WERI-Rb-1 (cell line): ENCODE data around the gene KIFC3.
"Not testable (repeated sequence)": the region's sequence is repeated elsewhere in the genome, so short reads cannot be mapped to it uniquely, and the experiment has no call there.

ENCODE experiments used
- DNase-seq: peaks from one replicate; pipeline ENCODE4 v3.0.0-alpha.2; 2020
- H3K27ac ChIP-seq: fragments of 250-450 bp; sonication (Bioruptor Pico); 2 replicates; pipeline ENCODE4 v1.5.1; 2020; ENCODE audit warnings: mild to moderate bottlenecking, moderate library complexity
- H3K27me3 ChIP-seq: fragments of 250-450 bp; sonication (Bioruptor Pico); 2 replicates; pipeline ENCODE4 v1.5.1; 2021; ENCODE audit warnings: mild to moderate bottlenecking, low read depth, moderate library complexity; ENCODE audit not compliant: insufficient read depth, severe bottlenecking
- H3K36me3 ChIP-seq: fragments of 250-450 bp; sonication (Bioruptor Pico); 2 replicates; pipeline ENCODE4 v1.5.1; 2020; ENCODE audit warnings: mild to moderate bottlenecking, moderate library complexity
- H3K4me3 ChIP-seq: 2 replicates; pipeline ENCODE4 v1.5.1; 2011; ENCODE audit warnings: low read depth, mild to moderate bottlenecking, control low read depth, low read length
- H3K9me3 ChIP-seq: fragments of 250-450 bp; sonication (Bioruptor Pico); 2 replicates; pipeline ENCODE4 v1.5.1; 2021; ENCODE audit warnings: mild to moderate bottlenecking, moderate library complexity; ENCODE audit not compliant: severe bottlenecking
- TF ChIP-seq, protein P1 (sequence below): IDR thresholded peaks from 2 replicates; pipeline ENCODE4 v1.5.1; 2011; ENCODE audit warnings: low read depth, mild to moderate bottlenecking, control low read depth, inconsistent platforms, low read length

The KIFC3 gene

DNA sequence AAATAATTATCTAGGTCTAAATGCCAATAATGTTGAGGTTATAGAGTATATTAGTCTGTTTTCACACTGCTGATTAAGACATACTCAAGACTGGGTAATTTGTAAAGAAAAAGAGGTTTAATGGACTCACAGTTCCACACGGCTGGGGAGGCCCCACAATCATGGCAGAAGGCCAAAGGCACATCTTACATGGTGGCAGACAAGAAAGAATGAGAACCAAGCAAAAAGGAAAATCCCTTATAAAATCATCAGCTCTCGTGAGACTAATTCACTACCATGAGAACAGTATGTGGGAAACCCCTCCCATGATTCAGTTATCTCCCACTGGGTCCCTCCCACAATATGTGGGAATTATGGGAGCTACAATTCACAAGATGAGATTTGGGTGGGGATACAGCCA, 69.6 kb downstream of the KIFC3 start:
- no peak overlapping the region for H3K27ac ChIP-seq
- H3K27me3 ChIP-seq, result no peaks in the 10 kb centered on the region
- TF ChIP-seq, protein P1, sequence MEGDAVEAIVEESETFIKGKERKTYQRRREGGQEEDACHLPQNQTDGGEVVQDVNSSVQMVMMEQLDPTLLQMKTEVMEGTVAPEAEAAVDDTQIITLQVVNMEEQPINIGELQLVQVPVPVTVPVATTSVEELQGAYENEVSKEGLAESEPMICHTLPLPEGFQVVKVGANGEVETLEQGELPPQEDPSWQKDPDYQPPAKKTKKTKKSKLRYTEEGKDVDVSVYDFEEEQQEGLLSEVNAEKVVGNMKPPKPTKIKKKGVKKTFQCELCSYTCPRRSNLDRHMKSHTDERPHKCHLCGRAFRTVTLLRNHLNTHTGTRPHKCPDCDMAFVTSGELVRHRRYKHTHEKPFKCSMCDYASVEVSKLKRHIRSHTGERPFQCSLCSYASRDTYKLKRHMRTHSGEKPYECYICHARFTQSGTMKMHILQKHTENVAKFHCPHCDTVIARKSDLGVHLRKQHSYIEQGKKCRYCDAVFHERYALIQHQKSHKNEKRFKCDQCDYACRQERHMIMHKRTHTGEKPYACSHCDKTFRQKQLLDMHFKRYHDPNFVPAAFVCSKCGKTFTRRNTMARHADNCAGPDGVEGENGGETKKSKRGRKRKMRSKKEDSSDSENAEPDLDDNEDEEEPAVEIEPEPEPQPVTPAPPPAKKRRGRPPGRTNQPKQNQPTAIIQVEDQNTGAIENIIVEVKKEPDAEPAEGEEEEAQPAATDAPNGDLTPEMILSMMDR, result no peak
- no peak for DNase-seq
- no peaks in the 10 kb centered on the region for H3K9me3 ChIP-seq
- H3K4me3 ChIP-seq, result no peak overlapping the region
- peaks cover 9% of the 10 kb centered on the region for H3K36me3 ChIP-seq

DNA sequence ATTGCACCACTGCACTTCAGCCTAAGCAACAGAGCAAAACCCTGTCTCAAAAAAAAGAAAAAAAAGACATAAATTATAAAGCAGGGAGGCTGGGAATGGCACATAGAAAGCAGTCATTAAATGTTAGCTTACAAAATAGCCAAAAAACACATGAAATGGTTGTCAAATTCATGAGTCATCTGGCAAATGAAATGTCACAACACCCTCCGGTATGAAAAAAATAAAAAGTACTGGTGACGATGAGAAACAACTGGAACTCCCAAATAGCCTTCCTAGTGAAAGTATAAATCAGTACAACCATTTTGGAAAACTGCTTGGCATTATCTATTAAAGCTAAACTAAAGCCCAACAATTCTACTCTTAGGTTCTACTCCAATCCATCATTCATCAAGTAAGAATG, 70.3 kb downstream of the KIFC3 start:
- Histone ChIP-seq H3K27ac (no peak overlapping the region), H3K9me3 (no peaks in the 10 kb centered on the region), H3K4me3 (no peak overlapping the region), H3K27me3 (no peaks in the 10 kb centered on the region), H3K36me3 (peaks cover 5% of the 10 kb centered on the region)
- TF ChIP-seq, protein P1, result no peak
- no peak for DNase-seq

DNA sequence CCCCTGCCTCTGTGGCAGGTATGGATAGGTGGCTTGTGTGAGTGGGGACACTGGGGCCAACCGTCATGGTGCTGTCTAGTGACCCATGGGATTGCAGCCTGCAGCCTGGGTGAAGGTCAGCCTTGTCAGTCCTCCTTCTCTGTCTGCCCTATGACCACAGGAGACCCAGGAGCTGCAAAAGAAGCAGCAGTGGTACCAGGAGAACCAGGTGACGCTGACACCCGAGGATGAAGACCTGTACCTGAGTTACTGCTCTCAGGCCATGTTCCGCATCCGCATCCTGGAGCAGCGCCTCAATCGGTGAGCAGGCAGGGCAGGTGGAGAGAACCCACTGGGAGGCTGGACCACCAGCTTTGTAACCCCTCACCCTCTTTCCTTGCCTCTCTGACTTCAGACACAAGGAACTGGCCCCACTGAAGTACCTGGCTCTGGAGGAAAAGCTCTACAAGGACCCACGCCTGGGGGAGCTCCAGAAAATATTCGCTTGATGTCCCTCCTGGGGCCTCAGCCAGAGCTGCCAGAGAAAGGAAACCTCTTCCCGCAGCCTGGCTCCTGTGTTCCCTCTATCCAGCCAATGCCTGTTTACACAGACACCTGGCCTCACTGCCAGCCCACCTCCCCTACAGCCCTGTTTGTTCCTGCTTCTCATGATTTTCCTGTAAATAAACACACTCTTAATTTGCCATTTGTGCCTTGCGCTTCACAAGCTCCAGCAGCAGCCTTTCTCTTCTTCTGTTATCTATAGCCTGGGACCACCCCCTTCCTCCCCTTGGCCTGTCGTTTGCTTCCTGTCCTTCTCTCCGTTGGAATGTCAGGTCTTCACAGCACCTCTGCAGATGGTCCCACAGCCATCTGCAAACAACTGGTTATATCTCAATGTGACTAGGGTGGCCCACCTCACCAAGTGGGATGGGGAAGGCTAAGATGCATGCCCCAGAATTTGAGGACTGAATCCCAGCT, 71.2 kb downstream of the KIFC3 start:
- Histone ChIP-seq H3K27ac (no peak overlapping the region), H3K9me3 (no peaks in the 10 kb centered on the region), H3K27me3 (no peaks in the 10 kb centered on the region), H3K36me3 (peaks cover 4% of the 10 kb centered on the region; the same call in 1 of the 2 replicates), H3K4me3 (no peak overlapping the region)
- TF ChIP-seq, protein P1, result no peak
- DNase-seq, result no peak

DNA sequence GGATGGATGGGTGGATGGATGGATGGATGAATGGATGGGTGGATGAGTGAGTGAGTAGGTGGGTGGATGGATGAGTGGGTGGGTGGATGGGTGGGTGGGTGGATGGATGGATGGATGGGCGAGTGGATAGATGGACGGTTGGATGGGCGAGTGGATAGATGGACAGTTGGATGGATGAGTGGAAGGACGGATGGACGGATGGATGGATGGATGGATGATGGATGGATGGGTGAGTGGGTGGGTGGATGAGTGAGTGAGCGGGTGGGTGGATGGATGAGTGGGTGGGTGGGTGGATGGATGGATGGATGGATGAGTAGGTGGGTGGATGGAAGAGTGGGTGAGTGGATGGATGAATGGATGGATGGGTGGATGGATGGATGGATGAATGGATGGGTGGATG, 72.4 kb downstream of the KIFC3 start:
- H3K27me3 ChIP-seq, H3K36me3 ChIP-seq, H3K27ac ChIP-seq, H3K4me3 ChIP-seq, H3K9me3 ChIP-seq, DNase-seq: not testable (repeated sequence)

DNA sequence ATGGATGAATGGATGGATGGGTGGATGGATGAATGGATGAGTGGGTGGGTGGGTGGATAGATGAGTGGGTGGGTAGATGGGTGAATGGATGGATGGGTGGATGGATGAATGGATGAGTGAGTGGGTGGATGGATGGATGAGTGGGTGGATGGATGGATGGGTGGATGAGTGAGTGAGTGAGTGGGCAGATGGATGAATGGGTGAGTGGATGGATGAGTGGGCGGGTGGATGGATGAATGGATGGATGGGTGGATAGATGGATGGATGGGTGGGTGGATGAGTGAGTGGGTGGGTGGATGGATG, 73.2 kb downstream of the KIFC3 start:
- H3K36me3 ChIP-seq, result no peaks in the 10 kb centered on the region
- H3K4me3 ChIP-seq, result no peak overlapping the region
- H3K27me3 ChIP-seq, result no peaks in the 10 kb centered on the region
- TF ChIP-seq, protein P1, result no peak
- H3K27ac ChIP-seq, result no peak overlapping the region
- no peak for DNase-seq
- H3K9me3 ChIP-seq, result no peaks in the 10 kb centered on the region

DNA sequence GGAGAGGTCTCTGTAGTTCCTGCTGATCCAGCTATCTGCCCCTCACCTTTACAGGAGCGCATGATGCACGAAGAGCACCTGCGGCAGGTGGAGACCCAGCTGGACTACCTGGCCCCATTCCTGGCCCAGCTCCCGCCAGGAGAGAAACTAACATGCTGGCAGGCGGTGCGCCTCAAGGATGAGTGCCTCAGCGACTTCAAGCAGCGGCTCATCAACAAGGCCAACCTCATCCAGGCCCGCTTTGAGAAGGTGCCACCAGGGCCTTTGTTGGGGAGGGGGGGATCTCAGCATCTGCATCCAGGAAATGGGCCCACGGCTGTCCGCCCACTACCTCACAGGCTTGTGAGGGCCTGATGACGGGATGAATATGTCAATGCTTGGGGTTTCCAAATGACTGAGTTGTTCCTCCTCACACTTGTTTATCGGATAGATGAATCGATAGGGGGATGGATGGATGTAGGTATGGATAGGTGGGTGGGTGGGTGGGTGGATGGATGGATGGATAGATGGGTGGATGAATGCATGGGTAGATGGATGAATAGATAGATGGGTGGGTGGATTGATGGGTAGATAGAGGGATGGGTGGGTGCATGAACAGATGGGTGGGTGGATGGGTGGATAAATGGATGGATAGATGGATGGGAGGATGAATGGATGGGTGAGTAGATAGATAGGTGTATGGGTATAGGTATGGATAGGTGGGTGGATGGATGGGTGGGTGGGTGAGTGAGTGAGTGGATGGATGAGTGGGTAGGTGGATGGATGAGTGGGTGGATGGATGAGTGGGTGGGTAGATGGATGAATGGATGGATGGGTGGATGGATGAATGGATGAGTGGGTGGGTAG, 73.7 kb downstream of the KIFC3 start:
- no peak for DNase-seq
- H3K4me3 ChIP-seq, result no peak overlapping the region
- H3K27me3 ChIP-seq, result no peaks in the 10 kb centered on the region
- H3K36me3 ChIP-seq, result no peaks in the 10 kb centered on the region
- no peaks in the 10 kb centered on the region for H3K9me3 ChIP-seq
- TF ChIP-seq, protein P1, result no peak
- H3K27ac ChIP-seq, result no peak overlapping the region
